K562 (cell line): ENCODE measurements around the gene TTC27. TPM values are rescaled to one million over a fixed set of nuclear protein-coding genes. Genes with fewer than 3 reads are reported as not detected.

Experiments used
- ATAC-seq: fragments of 200-7000 bp; cut with Tn5 transposase; 3 replicates; pipeline ENCODE4 v1.9.1; 2020; ENCODE audit warnings: moderate library complexity
- BruUV-seq: library from RNA; stranded (reverse); fragments of 400-500 nt; replicated peaks from 2 replicates; lab custom pipeline; 2021; lab: Mats Ljungman, UMichigan
- CTCF ChIA-PET: fragments of 300-600 bp; formaldehyde crosslinking; extraction: SDS; loops from one replicate; lab custom pipeline; 2021; ENCODE audit warnings: low intra/inter-chr PET ratio; lab: Yijun Ruan, JAX
- POLR2A ChIA-PET: fragments of 300-600, 350-650 bp; sonication (Branson Sonifier 250); formaldehyde crosslinking; extraction: SDS; loops from one replicate; lab custom pipeline; 2021; ENCODE audit warnings: antibody characterized with exemption, inconsistent platforms; lab: Yijun Ruan, JAX
- DNase-seq, 4 experiments: peaks; one replicate each; pipeline versions ENCODE4 v3.0.0 to v3.0.0-alpha.2; 2011 to 2018; ENCODE audit warnings: low spot score in 3 of 4, mixed read lengths in 3 of 4; ENCODE audit errors: extremely low read depth in 1 of 4
- FAIRE-seq: peaks from 2 replicates; lab custom pipeline; 2011; peaks lifted over from hg19 to GRCh38; lab: Jason Lieb, UNC
- H2AFZ ChIP-seq: 2 replicates; pipeline ENCODE4 v1.6.0; 2011; ENCODE audit warnings: low read depth, low read length, control low read depth, inconsistent platforms
- H3K27ac ChIP-seq: fragments of 200-600 bp; 3 replicates; pipeline ENCODE4 v1.8.0; 2011; ENCODE audit warnings: low read depth, mild to moderate bottlenecking, control low read depth, inconsistent platforms, low read length, moderate library complexity, mixed read lengths; ENCODE audit errors: extremely low read depth
- H3K27me3 ChIP-seq, 2 experiments: fragments of 300-600 bp in 1 of 2; 2 replicates in 1 of 2; 3 replicates in 1 of 2; pipeline versions ENCODE4 v1.6.0 to v1.8.0; 2011; ENCODE audit warnings: inconsistent platforms in 2 of 2, low read length in 2 of 2, mild to moderate bottlenecking in 1 of 2, mixed read lengths in 1 of 2, moderate library complexity in 1 of 2; ENCODE audit not compliant: control insufficient read depth in 2 of 2, insufficient read depth in 2 of 2
- H3K36me3 ChIP-seq: fragments of 300-600 bp; 3 replicates; pipeline ENCODE4 v1.8.0; 2011; ENCODE audit warnings: mild to moderate bottlenecking, low read length, inconsistent platforms; ENCODE audit not compliant: control insufficient read depth, insufficient read depth
- H3K4me1 ChIP-seq, 2 experiments: fragments of 200-600 bp in 1 of 2; replicated peaks in 1 of 2; 2 replicates in 1 of 2; 3 replicates in 1 of 2; pipeline versions ENCODE4 v1.5.1 to v1.8.0; 2011; ENCODE audit warnings: inconsistent platforms in 2 of 2, low read length in 2 of 2, mild to moderate bottlenecking in 1 of 2, mixed read lengths in 1 of 2, moderate library complexity in 1 of 2; ENCODE audit not compliant: control insufficient read depth in 2 of 2, insufficient read depth in 2 of 2
- H3K4me2 ChIP-seq: 2 replicates; pipeline ENCODE4 v1.6.1; 2011; ENCODE audit warnings: low read length, control low read depth, inconsistent platforms, mixed read lengths; ENCODE audit not compliant: insufficient read depth
- H3K4me3 ChIP-seq: fragments of 200-600 bp; sonication (generic), shearing (Covaris generic); 2 replicates; pipeline ENCODE4 v1.5.1; 2016; ENCODE audit warnings: control low read depth, inconsistent platforms
- H3K79me2 ChIP-seq: fragments of 200-600 bp; 3 replicates; pipeline ENCODE4 v1.8.0; 2011; ENCODE audit warnings: low read length, inconsistent platforms; ENCODE audit not compliant: control insufficient read depth, insufficient read depth
- H3K9ac ChIP-seq, 2 experiments: 2 replicates each; pipeline versions ENCODE4 v1.6.0 to v1.6.1; 2011; ENCODE audit warnings: low read depth in 2 of 2, low read length in 2 of 2, control low read depth in 1 of 2, inconsistent platforms in 1 of 2, mild to moderate bottlenecking in 1 of 2, mixed read lengths in 1 of 2; ENCODE audit not compliant: insufficient read depth in 1 of 2
- H3K9me1 ChIP-seq: one replicate; pipeline ENCODE4 v1.6.0; 2011; ENCODE audit warnings: inconsistent platforms, mild to moderate bottlenecking, low read length, moderate library complexity; ENCODE audit not compliant: control insufficient read depth, insufficient read depth
- H3K9me3 ChIP-seq: replicated peaks from 2 replicates; pipeline ENCODE4 v1.5.1; 2011; ENCODE audit warnings: low read depth, low read length, inconsistent platforms; ENCODE audit not compliant: control insufficient read depth, insufficient read depth
- H4K20me1 ChIP-seq: replicated peaks from 2 replicates; pipeline ENCODE4 v1.6.1; 2011; ENCODE audit warnings: low read length, inconsistent platforms, mixed read lengths; ENCODE audit not compliant: control insufficient read depth, insufficient read depth
- HDAC2 ChIP-seq: fragments of 450-650 bp; IDR thresholded peaks from 2 replicates; pipeline ENCODE4 v1.6.1; 2016; ENCODE audit warnings: mild to moderate bottlenecking
- ZNF165 ChIP-seq: fragments of 250-450 bp; sonication (Bioruptor Pico); IDR thresholded peaks from 2 replicates; pipeline ENCODE4 v1.4.0; 2020; ENCODE audit warnings: borderline replicate concordance
- ZNF41 ChIP-seq: fragments of 250-450 bp; sonication (Bioruptor Pico); conservative IDR thresholded peaks from 2 replicates; pipeline ENCODE4 v1.4.0; 2020; ENCODE audit warnings: mild to moderate bottlenecking
- ZNF780A ChIP-seq: fragments of 250-450 bp; sonication (Bioruptor Pico); IDR thresholded peaks from 2 replicates; pipeline ENCODE4 v1.5.0; 2021; ENCODE audit warnings: mild to moderate bottlenecking
- WGBS: fragments of 100-300 bp; shearing (Covaris generic); methylation state at CpG from one replicate; pipeline ENCODE4 v1.1.6; 2016; ENCODE audit warnings: low coverage, mixed read lengths; ENCODE audit not compliant: insufficient coverage; ENCODE audit errors: missing lambda C conversion rate; 5-methylcytosine and 5-hydroxymethylcytosine counted together
- in situ Hi-C: fragments of 300-500 bp; cut with MboI; formaldehyde crosslinking; loops from 4 replicates; pipeline ENCODE4 v1.15.0; 2018; ENCODE audit warnings: inconsistent platforms, mixed read lengths
- intact Hi-C: fragments of 100-400 bp; cut with micrococcal nuclease; formaldehyde crosslinking; loops from 2 replicates; pipeline ENCODE4 v1.14.2; 2022
- polyA plus RNA-seq, 8 experiments: library from polyadenylated mRNA; depleted of rRNA in 4 of 8; stranded (reverse) in 5 of 8; unstranded in 3 of 8; fragments of >200 nt; fragmentation: Nextera tagmentation in 2 of 8; fragmentation: Illumina TruSeq in 1 of 8; extraction: Ambion mirVana in 2 of 8; extraction: Trizol in 1 of 8; gene quantifications; 2 replicates each; pipeline versions ENCODE4 v1.2.1 to v1.2.3, GENCODE V29; 2011 to 2014; ENCODE audit warnings: inconsistent platforms in 1 of 8, missing spikeins in 1 of 8
- total RNA-seq, 7 experiments: library from RNA; depleted of rRNA in 6 of 7; stranded (reverse); fragments of >200 nt in 6 of 7; fragmentation: Illumina TruSeq in 2 of 7; extraction: Trizol in 2 of 7; gene quantifications; 2 replicates each; pipeline versions ENCODE4 v1.2.1 to v1.2.3, GENCODE V29; 2011 to 2021; ENCODE audit warnings: low replicate concordance in 1 of 7
- TF ChIP-seq, protein P1 (sequence below): fragments of 250-450 bp; sonication (Bioruptor Pico); IDR thresholded peaks from 2 replicates; pipeline ENCODE4 v1.4.0; 2020
- TF ChIP-seq, protein P2 (sequence below), 2 experiments: fragments of 250-450 bp in 1 of 2; fragments of 450-650 bp in 1 of 2; sonication (Bioruptor Pico) in 1 of 2; IDR thresholded peaks; 2 replicates each; pipeline versions ENCODE4 v1.6.1 to v1.8.0; 2016 to 2021; ENCODE audit warnings: mild to moderate bottlenecking in 2 of 2, moderate library complexity in 2 of 2, missing compliant biosample characterization in 1 of 2, missing genetic modification characterization in 1 of 2

TTC27 gene
- total and polyA plus RNA-seq, 9 of the 15 experiments (the other 6 are each of a cell fraction or from before 2014, with no cell fraction given): 44.3 to 93.4 (median 57.3) TPM

DNA sequence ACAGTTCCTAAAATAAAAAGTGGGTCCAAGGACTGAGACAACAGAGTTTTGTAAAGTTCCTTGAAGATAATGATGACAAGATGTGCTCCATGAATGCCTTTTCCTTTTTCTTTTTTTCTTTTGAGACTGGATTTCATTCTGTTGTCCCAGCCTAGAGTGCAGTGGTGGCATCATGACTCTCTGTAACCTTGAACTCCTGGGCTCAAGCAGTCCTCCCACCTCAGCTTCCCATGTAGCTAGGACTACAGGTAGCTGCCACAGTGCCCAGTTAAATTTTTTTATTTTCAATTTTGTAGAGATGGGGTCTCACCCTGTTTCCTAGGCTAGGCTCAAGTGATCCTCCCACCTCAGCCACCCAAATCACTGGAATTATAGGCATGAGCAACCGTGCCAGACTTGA is 16.1 kb upstream of the TTC27 start:
- ChIA-PET POLR2A (interaction anchor here (1.7 kb wide), 2 partner anchors 10 to 16 kb away, joined by 3 to 5 read pairs; partner anchors contain the start of gene TTC27), CTCF (no interaction called here)
- BruUV-seq: no TSS peak
- Histone ChIP-seq H3K9me3 (no peaks in the 10 kb centered on the region), H2AFZ (no peak overlapping the region), H3K27ac (0 out of 3 replicates have a peak overlapping the region, but pooled peaks have one; percentile 10), H3K36me3 (peaks cover 77% of the 10 kb centered on the region), H3K4me3 (no peak overlapping the region), H3K9me1 (no peaks in the 10 kb centered on the region), H3K9ac (no peak overlapping the region), H3K79me2 (no peaks in the 10 kb centered on the region), H4K20me1 (no peaks in the 10 kb centered on the region; the same call in 1 of the 2 replicates), H3K4me1 (peaks cover 0 to 3% of the 10 kb centered on the region in 2 experiments; a peak in 1 of 5 replicates), H3K4me2 (no peak overlapping the region), H3K27me3 (no peaks in the 10 kb centered on the region)
- TF ChIP-seq HDAC2 (no peak), ZNF165 (CRISPR knock-in tag) (no peak), ZNF780A (CRISPR knock-in tag) (no peak), ZNF41 (no peak)
- TF ChIP-seq, protein P1, sequence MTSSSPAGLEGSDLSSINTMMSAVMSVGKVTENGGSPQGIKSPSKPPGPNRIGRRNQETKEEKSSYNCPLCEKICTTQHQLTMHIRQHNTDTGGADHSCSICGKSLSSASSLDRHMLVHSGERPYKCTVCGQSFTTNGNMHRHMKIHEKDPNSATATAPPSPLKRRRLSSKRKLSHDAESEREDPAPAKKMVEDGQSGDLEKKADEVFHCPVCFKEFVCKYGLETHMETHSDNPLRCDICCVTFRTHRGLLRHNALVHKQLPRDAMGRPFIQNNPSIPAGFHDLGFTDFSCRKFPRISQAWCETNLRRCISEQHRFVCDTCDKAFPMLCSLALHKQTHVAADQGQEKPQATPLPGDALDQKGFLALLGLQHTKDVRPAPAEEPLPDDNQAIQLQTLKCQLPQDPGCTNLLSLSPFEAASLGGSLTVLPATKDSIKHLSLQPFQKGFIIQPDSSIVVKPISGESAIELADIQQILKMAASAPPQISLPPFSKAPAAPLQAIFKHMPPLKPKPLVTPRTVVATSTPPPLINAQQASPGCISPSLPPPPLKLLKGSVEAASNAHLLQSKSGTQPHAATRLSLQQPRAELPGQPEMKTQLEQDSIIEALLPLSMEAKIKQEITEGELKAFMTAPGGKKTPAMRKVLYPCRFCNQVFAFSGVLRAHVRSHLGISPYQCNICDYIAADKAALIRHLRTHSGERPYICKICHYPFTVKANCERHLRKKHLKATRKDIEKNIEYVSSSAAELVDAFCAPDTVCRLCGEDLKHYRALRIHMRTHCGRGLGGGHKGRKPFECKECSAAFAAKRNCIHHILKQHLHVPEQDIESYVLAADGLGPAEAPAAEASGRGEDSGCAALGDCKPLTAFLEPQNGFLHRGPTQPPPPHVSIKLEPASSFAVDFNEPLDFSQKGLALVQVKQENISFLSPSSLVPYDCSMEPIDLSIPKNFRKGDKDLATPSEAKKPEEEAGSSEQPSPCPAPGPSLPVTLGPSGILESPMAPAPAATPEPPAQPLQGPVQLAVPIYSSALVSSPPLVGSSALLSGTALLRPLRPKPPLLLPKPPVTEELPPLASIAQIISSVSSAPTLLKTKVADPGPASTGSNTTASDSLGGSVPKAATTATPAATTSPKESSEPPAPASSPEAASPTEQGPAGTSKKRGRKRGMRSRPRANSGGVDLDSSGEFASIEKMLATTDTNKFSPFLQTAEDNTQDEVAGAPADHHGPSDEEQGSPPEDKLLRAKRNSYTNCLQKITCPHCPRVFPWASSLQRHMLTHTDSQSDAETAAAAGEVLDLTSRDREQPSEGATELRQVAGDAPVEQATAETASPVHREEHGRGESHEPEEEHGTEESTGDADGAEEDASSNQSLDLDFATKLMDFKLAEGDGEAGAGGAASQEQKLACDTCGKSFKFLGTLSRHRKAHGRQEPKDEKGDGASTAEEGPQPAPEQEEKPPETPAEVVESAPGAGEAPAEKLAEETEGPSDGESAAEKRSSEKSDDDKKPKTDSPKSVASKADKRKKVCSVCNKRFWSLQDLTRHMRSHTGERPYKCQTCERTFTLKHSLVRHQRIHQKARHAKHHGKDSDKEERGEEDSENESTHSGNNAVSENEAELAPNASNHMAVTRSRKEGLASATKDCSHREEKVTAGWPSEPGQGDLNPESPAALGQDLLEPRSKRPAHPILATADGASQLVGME: no peak
- TF ChIP-seq, protein P2, sequence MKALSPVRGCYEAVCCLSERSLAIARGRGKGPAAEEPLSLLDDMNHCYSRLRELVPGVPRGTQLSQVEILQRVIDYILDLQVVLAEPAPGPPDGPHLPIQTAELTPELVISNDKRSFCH (CRISPR knock-in tag; IDR thresholded peaks at IDR 0.05): no peak
- TF ChIP-seq, protein P2 (tag; IDR thresholded peaks at IDR 0.05): no peak
- in situ Hi-C loops (no loop called here), intact Hi-C loops (no loop called here)
- ATAC-seq (no peak; the same call in 1 of the 3 replicates), FAIRE-seq (no peak), DNase-seq (no peak)
- 100% methylated on average over 1 of the region's 1 CpG for WGBS
